Activated CD4-positive, alpha-beta memory T cell treated with anti-CD3 and anti-CD28 coated beads for 36 hours (primary cell): ENCODE data around the gene CD33. TPM values are rescaled to one million over a fixed set of nuclear protein-coding genes. Genes with fewer than 3 reads are reported as not detected.
"Not testable (repeated sequence)": the region's sequence is repeated elsewhere in the genome, so short reads cannot be mapped to it uniquely, and the experiment has no call there.

Experiments
- CTCF ChIA-PET: fragments of 350-600 bp; sonication (Branson Sonifier 250); formaldehyde crosslinking; loops from one replicate; lab custom pipeline; 2021; ENCODE audit warnings: antibody characterized with exemption, inconsistent platforms; lab: Charles Lee
- POLR2A ChIA-PET: fragments of 350-600 bp; sonication (Branson Sonifier 250); formaldehyde crosslinking; loops from one replicate; lab custom pipeline; 2021; ENCODE audit warnings: antibody characterized with exemption; lab: Charles Lee
- DNase-seq: peaks from one replicate; pipeline ENCODE4 v3.0.0-alpha.2; 2020
- H3K27ac Mint-ChIP-seq: one replicate; pipeline ENCODE4 v1.8.0; 2021; ENCODE audit warnings: mixed read lengths
- H3K27me3 Mint-ChIP-seq: one replicate; pipeline ENCODE4 v1.8.0; 2021; ENCODE audit warnings: mixed read lengths
- H3K36me3 Mint-ChIP-seq: one replicate; pipeline ENCODE4 v1.8.0; 2021; ENCODE audit warnings: mixed read lengths
- H3K4me1 Mint-ChIP-seq: one replicate; pipeline ENCODE4 v1.8.0; 2021; ENCODE audit warnings: low read depth, mixed read lengths
- H3K4me3 Mint-ChIP-seq: one replicate; pipeline ENCODE4 v1.8.0; 2021; ENCODE audit warnings: mild to moderate bottlenecking, mixed read lengths
- H3K9me3 Mint-ChIP-seq: one replicate; pipeline ENCODE4 v1.8.0; 2021; ENCODE audit warnings: mixed read lengths
- intact Hi-C: fragments of 100-400 bp; cut with micrococcal nuclease; formaldehyde crosslinking; loops from one replicate; pipeline ENCODE4 v1.15.1; 2023
- total RNA-seq, 2 experiments: library from RNA; stranded (reverse); gene quantifications; one replicate each; pipeline ENCODE4 v1.2.3, GENCODE V29; 2021

The CD33 gene
- total RNA-seq, 2 experiments from 2014 or later = 0.43 to 0.65 TPM

DNA sequence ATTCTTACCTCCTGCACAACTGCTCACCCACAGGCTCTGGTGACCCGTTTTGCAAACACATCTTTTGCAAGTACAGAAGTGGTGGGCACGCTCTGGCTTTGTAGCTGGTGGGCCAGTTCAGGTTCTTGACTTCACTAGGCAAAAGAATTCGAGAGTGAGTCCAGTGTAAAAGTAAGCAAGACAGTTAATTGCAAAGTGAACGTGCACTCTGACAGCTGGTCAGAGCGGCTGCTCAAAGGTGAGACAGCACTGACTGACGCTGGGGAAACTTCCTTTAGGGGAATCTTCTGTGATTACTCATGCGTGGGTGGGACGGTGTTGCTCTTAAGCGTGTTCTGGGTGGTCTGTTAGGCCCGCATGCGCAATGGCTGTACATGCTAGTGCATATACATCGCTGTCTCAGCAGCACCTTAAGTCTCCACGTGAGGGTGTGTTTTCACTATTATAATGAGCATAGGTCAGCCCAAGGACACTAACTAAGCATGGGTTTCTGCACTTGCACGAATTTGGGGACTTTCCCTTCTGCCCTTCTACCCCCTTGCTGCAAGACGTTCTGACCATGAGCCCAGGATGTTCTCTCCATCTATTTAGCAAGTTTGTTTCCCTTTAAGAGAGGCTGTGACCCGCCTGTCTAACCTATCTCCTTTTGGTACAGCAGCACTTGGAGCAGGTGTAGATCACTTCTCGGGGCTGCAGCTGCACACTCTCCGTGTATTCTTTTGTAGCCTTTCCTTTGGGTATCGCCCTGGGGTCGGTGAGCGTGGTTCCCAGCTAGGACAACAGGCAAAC, 30.2 kb upstream of the CD33 start:
- peak; percentile 26 for DNase-seq
- no peak overlapping the region for H3K4me3 Mint-ChIP-seq
- peaks cover 8% of the 10 kb centered on the region for H3K27me3 Mint-ChIP-seq
- H3K27ac Mint-ChIP-seq = no peak overlapping the region
- H3K9me3 Mint-ChIP-seq = no peaks in the 10 kb centered on the region
- ChIA-PET POLR2A (no interaction called here), CTCF (interaction anchor here (0.9 kb wide), 1 partner anchor 64 kb away, joined by 3 read pairs; no protein-coding TSS in a partner anchor)
- intact Hi-C loops = no loop called here
- H3K36me3 Mint-ChIP-seq = no peaks in the 10 kb centered on the region
- peaks cover 5% of the 10 kb centered on the region for H3K4me1 Mint-ChIP-seq

DNA sequence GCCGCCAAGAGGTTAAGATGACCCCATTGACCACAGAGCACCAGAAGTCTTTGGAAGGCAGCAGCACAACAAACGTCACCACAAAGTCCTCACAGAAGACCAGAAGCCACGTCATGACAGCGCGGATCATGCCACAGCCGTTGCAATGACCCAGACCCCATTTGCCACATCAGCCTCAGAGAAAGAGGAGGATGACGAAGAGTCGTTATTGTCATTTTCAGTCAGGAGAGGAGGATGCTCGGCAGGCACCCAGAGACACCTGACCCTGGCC, 29.6 kb upstream of the CD33 start:
- H3K27me3 Mint-ChIP-seq = peaks cover 12% of the 10 kb centered on the region
- DNase-seq = no peak
- intact Hi-C loops = no loop called here
- no peak overlapping the region for H3K4me3 Mint-ChIP-seq
- H3K27ac Mint-ChIP-seq = no peak overlapping the region
- H3K4me1 Mint-ChIP-seq = peaks cover 5% of the 10 kb centered on the region
- ChIA-PET CTCF (no interaction called here), POLR2A (no interaction called here)
- H3K9me3 Mint-ChIP-seq = no peaks in the 10 kb centered on the region
- H3K36me3 Mint-ChIP-seq = no peaks in the 10 kb centered on the region

DNA sequence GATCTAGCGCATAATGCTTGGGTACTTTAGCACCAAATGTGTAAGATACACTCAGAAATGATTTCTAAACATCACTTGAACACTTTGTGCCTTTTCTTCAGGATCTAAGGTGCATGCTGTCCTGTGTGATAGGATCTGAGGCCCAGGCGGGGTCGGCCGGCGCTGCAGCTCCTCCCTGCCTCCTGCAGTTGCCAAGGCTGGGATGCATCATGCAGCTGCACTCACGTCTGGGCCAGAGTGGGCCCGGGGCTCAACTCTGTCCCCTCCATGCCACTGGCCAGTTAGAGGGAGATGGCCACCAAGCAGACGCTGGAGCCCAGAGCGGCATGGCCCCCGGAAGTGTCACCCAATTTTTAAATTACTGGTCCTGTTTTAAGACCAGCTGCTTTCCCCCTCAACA, 29.3 kb upstream of the CD33 start:
- intact Hi-C loops = no loop called here
- CTCF ChIA-PET = no interaction called here
- Mint-ChIP-seq H3K27ac (no peak overlapping the region), H3K27me3 (peaks cover 15% of the 10 kb centered on the region), H3K9me3 (no peaks in the 10 kb centered on the region), H3K4me1 (peaks cover 5% of the 10 kb centered on the region), H3K4me3 (no peak overlapping the region), H3K36me3 (no peaks in the 10 kb centered on the region)
- POLR2A ChIA-PET = no interaction called here
- DNase-seq = no peak

DNA sequence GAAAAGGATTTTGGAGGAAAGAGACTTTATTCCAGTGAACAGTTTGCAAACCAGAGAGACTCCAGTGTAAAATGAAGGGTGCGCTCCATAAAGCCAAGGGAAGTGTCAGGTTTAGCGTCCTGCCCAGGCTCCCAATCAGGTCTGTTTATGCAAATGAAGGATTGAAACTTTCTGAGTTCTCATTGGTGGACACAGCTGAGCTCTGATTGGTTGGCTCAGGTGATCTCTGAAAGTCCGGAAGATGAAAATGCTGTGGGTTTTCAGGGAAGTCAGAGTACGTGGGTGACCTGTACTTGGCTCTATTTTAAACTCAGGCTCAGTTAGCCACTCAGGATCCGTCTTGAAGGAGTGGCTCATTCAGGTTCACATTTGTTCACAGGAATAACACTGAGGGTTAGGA, 28.7 kb upstream of the CD33 start:
- Mint-ChIP-seq H3K27ac (no peak overlapping the region), H3K27me3 (peaks cover 20% of the 10 kb centered on the region), H3K4me3 (no peak overlapping the region), H3K36me3 (no peaks in the 10 kb centered on the region), H3K4me1 (peaks cover 5% of the 10 kb centered on the region), H3K9me3 (no peaks in the 10 kb centered on the region)
- intact Hi-C loops = no loop called here
- POLR2A ChIA-PET = no interaction called here
- DNase-seq = no peak
- CTCF ChIA-PET = no interaction called here

DNA sequence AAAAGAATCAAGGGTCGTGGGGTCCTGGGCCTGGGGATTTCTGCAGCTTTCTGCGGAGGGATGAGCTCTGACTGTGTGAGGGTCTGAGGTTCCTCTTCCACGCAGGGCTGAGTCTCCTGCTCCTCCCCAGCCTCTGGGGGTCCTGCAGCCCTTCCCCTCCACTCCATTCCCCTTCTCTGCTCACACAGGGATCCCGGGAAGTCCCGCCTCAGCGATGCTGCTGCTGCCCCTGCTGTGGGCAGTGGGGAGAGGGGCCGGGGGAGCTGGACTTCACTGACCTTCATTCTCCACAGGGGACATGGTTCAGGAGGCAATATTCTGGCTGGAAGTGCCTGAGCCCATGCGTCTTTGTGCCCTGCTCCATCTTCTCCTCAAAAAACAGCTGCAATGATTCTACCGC, 26.2 kb upstream of the CD33 start:
- H3K9me3 Mint-ChIP-seq = no peaks in the 10 kb centered on the region
- peaks cover 5% of the 10 kb centered on the region for H3K4me1 Mint-ChIP-seq
- DNase-seq = no peak
- no peak overlapping the region for H3K27ac Mint-ChIP-seq
- H3K4me3 Mint-ChIP-seq = no peak overlapping the region
- no peaks in the 10 kb centered on the region for H3K36me3 Mint-ChIP-seq
- CTCF ChIA-PET = no interaction called here
- intact Hi-C loops = no loop called here
- POLR2A ChIA-PET = no interaction called here
- peaks cover 26% of the 10 kb centered on the region for H3K27me3 Mint-ChIP-seq

DNA sequence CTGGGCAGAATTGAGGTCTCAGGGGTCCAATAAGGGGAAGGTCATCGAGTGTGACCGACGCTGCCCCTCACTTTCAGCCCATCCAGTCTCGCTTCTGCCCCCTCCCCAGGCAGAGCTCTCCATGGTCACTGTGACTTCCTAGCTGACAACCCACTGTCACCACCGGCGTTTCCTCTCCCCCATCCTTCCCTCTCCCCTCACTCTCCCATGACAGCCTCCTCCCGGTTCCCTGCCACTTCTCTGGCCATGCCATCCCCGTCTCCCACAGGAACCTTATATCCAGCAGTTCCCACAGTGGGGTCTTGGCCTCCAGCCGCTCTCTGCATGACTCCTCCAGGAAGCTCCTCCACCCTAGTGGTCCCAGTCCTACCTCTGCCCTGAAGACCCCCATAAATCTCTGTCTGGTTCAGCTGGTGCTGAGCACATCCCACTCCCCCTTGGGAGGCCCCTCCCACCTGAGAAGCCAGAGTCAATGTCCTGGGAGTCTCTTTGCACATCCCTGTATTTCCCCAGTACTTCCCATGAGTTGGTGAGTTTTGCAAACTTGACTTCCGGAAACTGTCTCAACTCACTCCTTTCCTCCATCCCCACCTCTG, 24.7 kb upstream of the CD33 start:
- intact Hi-C loops = no loop called here
- Mint-ChIP-seq H3K4me1 (peaks cover 2% of the 10 kb centered on the region), H3K4me3 (no peak overlapping the region), H3K27me3 (peaks cover 29% of the 10 kb centered on the region), H3K36me3 (no peaks in the 10 kb centered on the region), H3K27ac (no peak overlapping the region), H3K9me3 (no peaks in the 10 kb centered on the region)
- no peak for DNase-seq
- POLR2A ChIA-PET = no interaction called here
- CTCF ChIA-PET = interaction anchor here (0.8 kb wide), 1 partner anchor 59 kb away, joined by 3 read pairs; no protein-coding TSS in a partner anchor

DNA sequence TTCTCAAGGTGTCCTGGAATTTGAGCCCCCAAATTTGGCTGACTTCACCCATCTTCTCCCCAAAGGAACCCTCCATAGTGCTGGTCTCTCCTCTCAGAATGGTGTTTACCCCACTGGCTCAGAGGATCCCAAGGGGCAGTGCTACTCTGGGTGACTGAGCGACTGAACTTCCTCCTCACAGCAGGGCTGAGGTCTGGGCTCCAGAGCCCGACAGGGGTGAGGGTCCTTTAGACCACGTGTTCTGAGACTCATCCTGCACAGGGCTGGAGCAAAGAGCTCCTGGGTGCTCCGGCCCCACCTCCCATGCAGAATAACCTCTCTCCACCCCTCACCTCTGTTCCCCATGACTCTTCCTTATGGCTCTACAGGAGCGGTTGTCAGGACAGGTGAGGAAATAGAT, 23.2 kb upstream of the CD33 start:
- intact Hi-C loops = no loop called here
- Mint-ChIP-seq H3K4me3 (no peak overlapping the region), H3K27ac (no peak overlapping the region), H3K9me3 (no peaks in the 10 kb centered on the region), H3K4me1 (no peaks in the 10 kb centered on the region), H3K27me3 (peaks cover 27% of the 10 kb centered on the region), H3K36me3 (no peaks in the 10 kb centered on the region)
- ChIA-PET CTCF (no interaction called here), POLR2A (no interaction called here)
- DNase-seq = no peak

DNA sequence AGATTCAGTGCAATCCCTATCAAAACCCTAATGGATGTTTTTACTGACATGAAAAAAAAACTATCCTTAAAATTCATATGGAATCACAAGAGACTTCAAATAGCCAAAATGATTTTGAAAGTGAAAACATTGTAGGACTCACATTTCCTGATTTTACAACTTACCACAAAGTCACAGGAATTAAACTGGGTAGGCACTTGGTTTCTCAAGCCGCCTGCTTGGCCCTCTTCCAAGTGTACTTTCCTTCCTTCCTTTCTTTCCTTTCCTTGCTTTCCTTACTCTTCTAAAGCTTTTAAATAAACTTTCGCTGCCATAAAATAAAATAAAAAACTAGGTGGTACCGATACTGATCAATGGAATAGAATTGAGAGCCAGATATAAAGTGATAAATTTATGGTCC, 21.0 kb upstream of the CD33 start:
- CTCF ChIA-PET = no interaction called here
- intact Hi-C loops = no loop called here

DNA sequence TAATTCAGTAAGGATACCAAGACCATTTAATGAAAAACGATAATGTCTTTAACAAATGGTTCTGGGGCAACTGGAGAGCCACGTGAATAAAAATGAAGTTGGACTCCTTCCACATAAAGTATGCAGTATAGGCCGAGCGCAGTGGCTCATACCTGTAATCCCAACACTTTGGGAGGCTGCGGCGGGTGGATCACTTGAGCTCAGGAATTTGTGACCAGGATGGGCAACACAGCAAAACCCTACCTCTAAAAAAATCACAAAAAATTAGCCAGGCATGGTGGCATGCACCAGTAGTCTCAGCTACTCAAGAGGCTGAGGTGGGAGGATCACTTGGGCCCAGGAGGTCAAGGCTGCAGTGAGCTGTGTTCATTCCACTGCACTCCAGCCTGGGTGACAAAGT, 20.6 kb upstream of the CD33 start:
- ChIA-PET CTCF (no interaction called here), POLR2A (no interaction called here)
- intact Hi-C loops = no loop called here
- no peak overlapping the region for H3K27ac Mint-ChIP-seq
- H3K4me3 Mint-ChIP-seq = no peak overlapping the region
- H3K9me3 Mint-ChIP-seq = no peaks in the 10 kb centered on the region
- H3K36me3 Mint-ChIP-seq = no peaks in the 10 kb centered on the region
- DNase-seq = no peak
- no peaks in the 10 kb centered on the region for H3K4me1 Mint-ChIP-seq
- peaks cover 36% of the 10 kb centered on the region for H3K27me3 Mint-ChIP-seq

More for the DNA sequence above, 21.0 kb upstream of the CD33 start:
- DNase-seq = no peak
- Mint-ChIP-seq H3K27me3 (peaks cover 34% of the 10 kb centered on the region), H3K4me1 (no peaks in the 10 kb centered on the region), H3K36me3 (no peaks in the 10 kb centered on the region), H3K9me3 (no peaks in the 10 kb centered on the region), H3K4me3 (no peak overlapping the region), H3K27ac (no peak overlapping the region)
- POLR2A ChIA-PET = no interaction called here

DNA sequence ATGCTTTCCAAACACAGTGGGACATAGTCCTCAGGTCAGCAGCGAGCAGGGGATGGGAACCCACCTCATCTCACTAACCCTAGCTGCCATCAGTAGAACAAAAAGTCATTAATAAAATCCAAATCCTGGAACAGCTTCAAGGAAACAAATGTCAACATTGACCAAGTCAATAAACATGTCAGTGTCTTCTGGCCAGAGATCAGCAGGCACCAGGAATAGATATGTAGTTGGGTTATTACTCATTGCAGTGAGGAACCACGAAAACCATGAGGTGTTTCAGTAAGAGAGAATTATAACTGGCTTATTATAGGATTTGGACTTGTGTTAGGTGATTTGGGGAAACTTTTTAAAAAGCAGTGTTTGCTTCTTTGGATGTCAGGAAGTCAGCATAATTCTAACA, 17.1 kb upstream of the CD33 start:
- Mint-ChIP-seq H3K4me1 (no peaks in the 10 kb centered on the region), H3K36me3 (no peaks in the 10 kb centered on the region), H3K27me3 (peaks cover 28% of the 10 kb centered on the region), H3K9me3 (no peaks in the 10 kb centered on the region), H3K27ac (no peak overlapping the region), H3K4me3 (no peak overlapping the region)
- ChIA-PET POLR2A (no interaction called here), CTCF (no interaction called here)
- DNase-seq = no peak
- intact Hi-C loops = no loop called here

DNA sequence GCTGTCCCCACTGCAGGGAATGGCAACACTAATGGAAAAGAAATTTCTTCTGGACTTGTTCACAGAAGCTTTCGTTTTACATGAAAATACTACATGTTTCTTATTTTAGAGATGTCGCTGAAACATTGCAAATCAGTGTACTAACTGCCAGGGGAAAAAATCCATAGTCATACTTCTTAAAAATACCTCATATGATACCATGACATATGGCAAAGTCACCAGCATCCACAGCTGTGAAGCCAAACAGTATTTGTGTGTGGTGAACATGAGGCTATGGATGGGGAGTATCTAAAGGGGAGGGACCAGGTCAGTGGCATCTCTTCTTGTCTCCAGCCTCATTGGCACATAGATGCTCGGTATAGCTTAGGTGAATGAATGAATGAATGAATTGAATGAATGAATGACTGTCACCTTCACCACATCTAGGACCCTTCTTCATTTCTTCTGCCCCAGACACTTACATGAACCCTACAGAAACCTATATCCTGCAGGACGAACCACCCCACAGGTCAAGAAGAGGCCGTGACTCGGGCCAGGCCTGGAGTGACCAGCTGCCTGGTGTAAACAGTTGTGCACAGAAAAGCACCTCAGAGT, 14.6 kb upstream of the CD33 start:
- DNase-seq = no peak
- Mint-ChIP-seq H3K4me3 (no peak overlapping the region), H3K27me3 (peaks cover 21% of the 10 kb centered on the region), H3K9me3 (no peaks in the 10 kb centered on the region), H3K27ac (no peak overlapping the region), H3K4me1 (no peaks in the 10 kb centered on the region), H3K36me3 (no peaks in the 10 kb centered on the region)
- intact Hi-C loops = no loop called here
- ChIA-PET POLR2A (no interaction called here), CTCF (interaction anchor here (0.7 kb wide), 1 partner anchor 49 kb away, joined by 3 read pairs; no protein-coding TSS in a partner anchor)

DNA sequence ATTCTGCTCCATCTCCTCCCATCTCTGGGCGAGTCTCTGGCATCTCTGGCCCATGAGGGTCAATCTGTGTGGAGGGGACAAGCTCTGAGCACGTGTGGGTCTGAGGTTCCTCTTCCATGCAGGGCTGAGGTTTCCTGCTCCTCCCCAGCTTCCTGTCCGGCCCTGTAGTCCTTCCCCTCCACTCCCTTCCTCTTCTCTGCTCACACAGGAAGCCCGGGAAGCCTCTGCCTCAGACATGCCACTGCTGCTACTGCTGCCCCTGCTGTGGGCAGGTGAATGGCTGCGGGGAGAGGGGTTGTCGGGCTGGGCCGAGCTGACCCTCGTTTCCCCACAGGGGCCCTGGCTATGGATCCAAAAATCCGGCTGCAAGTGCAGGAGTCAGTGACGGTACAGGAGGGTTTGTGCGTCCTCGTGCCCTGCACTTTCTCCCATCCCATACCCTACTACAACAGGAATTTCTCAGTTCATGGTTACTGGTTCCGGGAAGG, 14.0 kb upstream of the CD33 start:
- CTCF ChIA-PET, intact Hi-C loops, H3K4me3 Mint-ChIP-seq, POLR2A ChIA-PET, H3K9me3 Mint-ChIP-seq, H3K27ac Mint-ChIP-seq, DNase-seq, H3K36me3 Mint-ChIP-seq, H3K4me1 Mint-ChIP-seq: not testable (repeated sequence)
- H3K27me3 Mint-ChIP-seq = peaks cover 21% of the 10 kb centered on the region
